HG02970 (cell line): ENCODE data around the gene URM1.
"Not testable (repeated sequence)": the region's sequence is repeated elsewhere in the genome, so short reads cannot be mapped to it uniquely, and the experiment has no call there.

ENCODE experiments used
- ATAC-seq: cut with Tn5 transposase; IDR thresholded peaks from one replicate; pipeline ENCODE4 v1.9.1; 2021; ENCODE audit warnings: mild to moderate bottlenecking, moderate library complexity, moderate number of reproducible peaks; ENCODE audit not compliant: unreplicated experiment, low FRiP score

The URM1 gene

DNA sequence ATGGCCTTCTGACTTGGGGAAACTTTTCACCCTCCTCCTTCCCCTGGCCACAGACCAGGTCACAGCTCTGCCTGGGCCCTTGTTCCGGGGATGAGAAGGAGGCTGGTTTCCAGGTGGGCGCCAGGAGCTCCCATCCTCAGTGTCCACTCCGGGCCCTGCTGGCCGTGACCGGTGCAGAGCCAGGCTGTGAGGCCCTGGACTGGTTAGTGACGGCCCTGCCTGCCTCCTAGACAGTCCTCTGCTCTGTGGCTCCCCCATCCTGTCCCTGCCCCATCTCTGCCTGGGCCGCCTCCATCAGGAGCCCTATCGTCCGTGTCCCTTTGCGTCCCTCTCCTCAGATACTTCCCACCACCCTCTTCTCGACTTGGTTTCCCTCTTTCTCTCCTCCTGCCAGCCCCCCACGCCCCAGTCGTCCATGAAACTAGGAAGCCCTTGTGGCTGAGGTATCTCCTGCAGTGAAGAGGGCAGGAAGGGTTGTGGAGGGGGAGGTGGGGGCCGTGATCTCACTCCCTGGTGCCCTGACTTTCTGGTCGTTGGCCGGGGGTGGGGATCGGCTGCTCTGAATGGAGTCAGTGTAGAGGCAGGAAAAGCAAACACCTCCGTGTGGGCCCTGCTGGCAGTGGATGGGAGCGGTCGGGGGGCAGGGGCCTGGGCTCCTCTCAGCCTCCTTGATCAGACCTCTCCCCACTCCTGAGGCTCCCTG, 34.1 kb downstream of the URM1 start:
- ATAC-seq = no peak

DNA sequence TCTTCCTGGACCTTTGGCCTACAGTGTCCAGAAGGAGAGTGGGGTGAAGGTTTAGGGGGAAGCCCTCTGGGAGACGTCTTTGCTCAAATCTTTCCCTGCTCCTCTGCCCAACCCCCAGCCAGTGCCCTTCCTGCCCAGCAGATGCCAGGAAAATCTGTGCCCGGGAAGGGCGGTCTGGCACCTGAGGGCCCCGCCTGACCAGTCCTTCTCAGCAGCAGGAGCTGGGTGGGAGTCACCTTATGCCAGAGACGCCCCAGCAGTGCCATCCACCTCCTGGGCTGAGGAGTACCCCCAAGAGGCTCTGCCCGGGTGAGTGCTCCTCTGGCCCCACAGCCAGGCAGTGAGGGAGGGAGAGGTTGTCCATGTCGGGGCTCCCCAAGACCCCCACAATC, 34.6 kb downstream of the URM1 start:
- no peak for ATAC-seq

DNA sequence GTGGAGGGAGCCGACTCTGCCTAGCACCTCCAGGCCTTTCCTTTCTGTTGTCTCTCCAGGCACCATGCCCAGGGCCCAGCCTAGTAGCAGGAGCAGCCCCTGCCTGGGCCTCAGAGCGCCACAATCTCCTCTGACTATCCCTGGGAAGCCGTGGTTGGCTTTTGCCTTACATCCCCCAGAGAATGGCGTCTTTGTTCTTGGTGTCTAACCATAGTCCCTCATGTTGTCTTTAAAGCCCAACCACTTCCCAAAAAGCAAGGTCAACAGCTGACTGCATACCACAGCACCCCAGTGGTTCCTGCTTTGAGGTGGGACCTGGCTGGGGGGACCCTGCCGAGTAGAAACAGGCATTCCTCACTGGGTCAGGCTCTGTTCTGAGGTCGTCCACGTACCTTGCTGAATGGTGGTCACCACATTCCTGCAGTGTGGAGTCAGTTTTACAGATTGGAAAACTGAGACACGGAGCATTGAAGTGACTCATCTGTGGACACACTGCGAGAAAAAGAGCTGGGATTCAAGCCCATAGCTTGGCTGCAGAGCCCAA, 35.7 kb downstream of the URM1 start:
- ATAC-seq = no peak

GRCh38 chr9:128408963-128409431, 37.8 kb downstream of the URM1 start:
- no peak for ATAC-seq

DNA sequence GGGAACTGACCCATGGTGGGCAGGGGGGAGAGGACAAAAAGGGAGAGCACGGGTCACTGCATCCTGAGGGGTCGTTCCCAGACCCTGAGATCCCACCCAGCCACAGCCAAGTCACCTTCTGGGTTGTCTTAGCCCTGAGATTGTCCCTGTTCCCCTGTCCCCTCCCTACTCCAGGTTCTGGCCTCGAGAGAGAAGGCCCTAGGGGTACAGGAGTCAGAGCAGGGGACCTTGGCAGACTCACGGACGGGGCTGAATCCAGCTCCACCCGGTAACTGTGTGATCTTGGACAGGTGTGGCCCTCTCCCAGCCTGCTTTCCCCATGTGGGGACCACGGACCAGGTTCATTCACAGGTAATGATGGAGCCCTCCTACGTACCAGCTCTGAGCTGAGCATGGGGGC, 38.3 kb downstream of the URM1 start:
- ATAC-seq = no peak

GRCh38 chr9:128409978-128410377, 38.8 kb downstream of the URM1 start:
- ATAC-seq = no peak

- no peak for ATAC-seq
Observed at GRCh38 chr9:128411364-128412119, 40.4 kb downstream of the URM1 start.

GRCh38 chr9:128412120-128412790, 41.1 kb downstream of the URM1 start:
- ATAC-seq = no peak

DNA sequence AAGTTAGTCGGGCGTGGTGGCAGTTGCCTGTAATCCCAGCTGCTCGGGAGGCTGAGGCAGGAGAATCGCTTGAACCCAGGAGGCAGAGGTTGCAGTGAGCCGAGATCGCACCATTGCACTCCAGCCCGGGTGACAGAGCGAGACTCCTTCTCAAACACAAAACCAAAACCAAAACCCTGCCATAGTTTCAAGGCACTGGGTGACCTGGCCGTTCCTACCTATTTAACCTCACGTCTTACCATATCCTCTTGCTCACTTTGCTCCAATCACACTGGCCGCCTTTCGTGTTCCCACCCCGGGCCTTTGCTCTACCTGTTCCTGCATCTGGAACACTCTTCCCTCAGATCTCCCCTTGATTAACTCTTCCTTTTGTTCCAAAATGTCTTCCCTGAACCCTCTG, 42.6 kb downstream of the URM1 start:
- not testable (repeated sequence) for ATAC-seq

DNA sequence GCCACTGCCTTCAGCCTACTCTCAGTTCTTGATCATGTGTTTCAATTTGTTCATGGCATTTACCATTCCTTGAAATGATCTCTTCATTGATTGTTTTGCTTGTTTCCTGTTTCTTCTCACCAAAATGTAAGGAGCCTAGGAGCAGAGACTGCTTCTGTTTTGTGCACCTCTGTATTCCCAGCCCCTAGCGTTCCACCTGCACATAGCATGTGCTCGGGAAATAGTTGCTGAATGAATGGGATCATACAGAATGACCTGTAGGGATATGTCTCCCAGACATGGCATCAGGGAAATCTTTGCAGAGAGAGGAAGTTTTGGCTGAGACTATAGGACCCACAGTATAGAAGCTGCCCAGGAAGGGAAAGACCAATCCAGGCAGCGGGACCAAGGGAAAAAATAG, 43.3 kb downstream of the URM1 start:
- no peak for ATAC-seq

DNA sequence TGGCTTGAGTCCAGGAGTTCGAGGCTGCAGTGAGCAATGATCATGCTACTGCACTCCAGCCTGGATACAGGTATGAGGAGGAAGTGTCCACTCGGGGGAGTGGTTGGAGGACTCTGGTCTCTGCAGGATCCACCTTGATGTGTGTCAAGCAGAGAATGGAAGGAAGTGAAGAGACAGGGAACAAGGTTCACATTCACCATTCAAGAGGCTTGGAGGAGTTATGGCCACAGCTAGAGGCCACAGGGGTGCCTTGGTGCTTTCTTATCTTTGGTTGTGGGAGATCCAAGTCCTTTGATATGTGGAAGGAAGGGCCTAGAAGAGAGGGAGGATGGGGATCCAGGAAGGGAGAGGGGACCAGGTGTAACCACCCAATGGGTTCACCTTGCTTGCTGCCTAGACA, 44.1 kb downstream of the URM1 start:
- no peak for ATAC-seq

DNA sequence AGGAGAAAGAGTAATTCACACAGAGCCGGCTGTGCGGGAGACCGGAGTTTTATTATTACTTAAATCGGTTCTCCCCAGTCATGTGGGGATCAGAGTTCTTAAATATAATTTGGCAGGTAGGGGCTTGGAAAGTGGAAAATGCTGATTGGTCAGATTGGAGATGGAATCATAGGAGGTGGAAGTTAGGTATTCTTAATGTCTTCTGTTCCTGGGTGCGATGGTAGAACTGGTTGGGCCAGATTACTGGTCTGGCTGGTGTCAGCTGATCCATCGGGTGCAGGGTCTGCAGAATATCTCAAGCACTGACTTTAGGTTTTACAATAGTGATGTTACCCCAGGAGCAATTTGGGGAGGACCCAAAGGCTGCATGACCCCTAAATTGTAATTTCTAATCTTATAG, 44.8 kb downstream of the URM1 start:
- ATAC-seq = no peak

GRCh38 chr9:128416432-128417019, 45.4 kb downstream of the URM1 start:
- ATAC-seq = no peak

- ATAC-seq = no peak
Observed at GRCh38 chr9:128419061-128419925, 48.1 kb downstream of the URM1 start.

- ATAC-seq = peak; percentile 70
Observed at GRCh38 chr9:128420060-128420650, 49.0 kb downstream of the URM1 start.

DNA sequence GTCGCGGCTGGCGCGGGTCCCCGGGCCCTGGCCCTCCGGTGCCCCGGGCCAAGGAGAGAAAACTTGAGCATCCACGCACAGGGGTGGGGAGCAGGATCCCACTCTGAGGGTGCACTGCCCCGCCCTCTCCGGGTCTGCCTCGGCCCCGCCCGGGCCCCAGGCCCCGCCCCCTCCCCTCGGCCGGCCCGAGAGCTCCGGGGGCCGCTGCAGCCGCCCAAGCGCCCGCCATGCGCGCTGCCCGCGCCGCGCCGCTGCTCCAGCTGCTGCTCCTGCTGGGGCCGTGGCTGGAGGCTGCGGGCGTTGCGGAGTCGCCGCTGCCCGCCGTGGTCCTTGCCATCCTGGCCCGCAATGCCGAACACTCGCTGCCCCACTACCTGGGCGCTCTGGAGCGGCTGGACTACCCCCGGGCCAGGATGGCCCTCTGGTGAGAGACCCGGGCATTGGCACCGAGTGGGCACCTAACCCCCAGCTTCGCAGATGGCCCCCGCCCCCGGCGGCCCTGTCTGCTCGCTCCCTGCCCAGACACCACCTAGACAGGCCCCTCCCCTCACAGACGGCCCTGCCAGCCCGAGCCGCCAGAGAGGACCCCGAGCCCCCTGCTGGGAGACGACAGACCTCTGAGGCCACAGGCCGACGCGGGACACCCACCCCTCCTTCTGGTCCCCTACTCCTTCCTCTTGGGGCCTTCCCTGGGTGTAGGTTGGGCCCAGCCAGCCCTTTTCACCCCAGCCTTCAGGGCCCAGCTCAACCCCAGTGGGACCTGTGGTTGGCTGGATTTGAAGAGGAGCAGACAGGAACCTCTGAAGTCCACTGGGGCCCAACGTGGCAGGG, 49.7 kb downstream of the URM1 start, which contains the start of gene CERCAM:
TSS of gene CERCAM (plus strand) at position 207 of the 831 bp plus-strand sequence. CDS start at position 228, 21 bp downstream.
- peak; percentile 56 for ATAC-seq

DNA sequence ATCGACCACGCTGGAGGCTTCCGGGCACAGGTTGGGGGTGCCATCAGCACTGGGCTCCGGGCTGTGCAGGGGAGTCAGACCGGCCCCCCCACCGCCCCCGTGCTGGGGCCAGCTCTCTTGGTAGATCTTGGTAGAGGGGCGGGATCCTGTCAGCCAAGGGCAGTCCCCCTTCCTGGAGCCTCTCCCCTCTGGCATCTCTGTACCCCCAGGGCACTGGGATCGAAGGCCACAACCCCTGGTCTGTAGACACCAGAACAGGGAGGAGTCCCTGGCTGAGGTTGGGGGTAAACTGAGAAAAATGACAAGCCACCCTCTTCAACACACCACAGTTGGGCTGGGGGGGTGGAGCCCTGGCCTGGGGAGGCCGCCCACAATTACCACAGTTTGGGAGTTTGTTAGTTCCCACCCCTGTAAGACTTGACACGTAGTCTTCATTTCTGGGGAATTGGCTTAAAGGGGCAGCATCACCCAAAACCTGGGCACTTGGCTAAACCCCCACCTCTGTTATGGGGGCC, 50.4 kb downstream of the URM1 start:
- no peak for ATAC-seq
